22Rv1 (cell line): ENCODE results near the gene SAMD11.

ENCODE experiments used
- H3K27ac ChIP-seq: fragments of 450-650 bp; 2 replicates; pipeline ENCODE4 v1.5.1; 2017
- ZFX ChIP-seq: fragments of 450-650 bp; IDR thresholded peaks from 2 replicates; pipeline ENCODE4 v1.6.1; 2017; ENCODE audit warnings: antibody characterized with exemption, borderline replicate concordance
- TF ChIP-seq, protein P1 (sequence below): fragments of 450-650 bp; IDR thresholded peaks from 2 replicates; pipeline ENCODE4 v1.5.1; 2017; ENCODE audit warnings: mild to moderate bottlenecking

The SAMD11 gene

DNA sequence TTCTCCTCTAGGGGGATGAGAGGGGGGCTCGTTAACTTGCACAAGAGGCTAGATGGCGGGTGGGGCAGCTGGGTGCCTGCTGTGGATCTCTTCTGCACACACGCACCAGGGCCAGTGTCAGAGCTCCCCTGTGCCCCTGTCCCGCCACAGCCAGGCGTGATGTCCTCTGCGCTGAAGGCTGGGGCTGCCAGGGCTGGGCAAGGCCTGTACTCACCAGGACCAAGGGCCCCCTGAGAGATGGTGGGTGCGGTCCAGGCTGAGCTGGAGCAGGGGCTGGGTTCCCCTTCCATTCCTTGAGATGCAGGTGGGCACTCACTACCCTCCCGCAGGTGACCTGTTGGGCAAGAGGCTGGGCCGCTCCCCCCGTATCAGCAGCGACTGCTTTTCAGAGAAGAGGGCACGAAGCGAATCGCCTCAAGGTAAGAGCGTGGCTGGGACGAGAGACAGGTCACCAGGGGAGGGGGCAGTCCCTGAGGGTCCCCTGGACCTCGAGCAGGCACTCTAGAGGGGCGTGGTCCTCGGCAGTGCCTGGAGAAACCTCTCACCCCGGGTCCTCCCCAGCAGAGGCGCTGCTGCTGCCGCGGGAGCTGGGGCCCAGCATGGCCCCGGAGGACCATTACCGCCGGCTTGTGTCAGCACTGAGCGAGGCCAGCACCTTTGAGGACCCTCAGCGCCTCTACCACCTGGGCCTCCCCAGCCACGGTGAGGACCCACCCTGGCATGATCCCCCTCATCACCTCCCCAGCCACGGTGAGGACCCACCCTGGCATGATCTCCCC, 15.2 kb downstream of the SAMD11 start:
- peak overlapping the region; percentile 89 for H3K27ac ChIP-seq
- TF ChIP-seq, protein P1, sequence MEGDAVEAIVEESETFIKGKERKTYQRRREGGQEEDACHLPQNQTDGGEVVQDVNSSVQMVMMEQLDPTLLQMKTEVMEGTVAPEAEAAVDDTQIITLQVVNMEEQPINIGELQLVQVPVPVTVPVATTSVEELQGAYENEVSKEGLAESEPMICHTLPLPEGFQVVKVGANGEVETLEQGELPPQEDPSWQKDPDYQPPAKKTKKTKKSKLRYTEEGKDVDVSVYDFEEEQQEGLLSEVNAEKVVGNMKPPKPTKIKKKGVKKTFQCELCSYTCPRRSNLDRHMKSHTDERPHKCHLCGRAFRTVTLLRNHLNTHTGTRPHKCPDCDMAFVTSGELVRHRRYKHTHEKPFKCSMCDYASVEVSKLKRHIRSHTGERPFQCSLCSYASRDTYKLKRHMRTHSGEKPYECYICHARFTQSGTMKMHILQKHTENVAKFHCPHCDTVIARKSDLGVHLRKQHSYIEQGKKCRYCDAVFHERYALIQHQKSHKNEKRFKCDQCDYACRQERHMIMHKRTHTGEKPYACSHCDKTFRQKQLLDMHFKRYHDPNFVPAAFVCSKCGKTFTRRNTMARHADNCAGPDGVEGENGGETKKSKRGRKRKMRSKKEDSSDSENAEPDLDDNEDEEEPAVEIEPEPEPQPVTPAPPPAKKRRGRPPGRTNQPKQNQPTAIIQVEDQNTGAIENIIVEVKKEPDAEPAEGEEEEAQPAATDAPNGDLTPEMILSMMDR: no peak
- TF ChIP-seq ZFX: no peak

DNA sequence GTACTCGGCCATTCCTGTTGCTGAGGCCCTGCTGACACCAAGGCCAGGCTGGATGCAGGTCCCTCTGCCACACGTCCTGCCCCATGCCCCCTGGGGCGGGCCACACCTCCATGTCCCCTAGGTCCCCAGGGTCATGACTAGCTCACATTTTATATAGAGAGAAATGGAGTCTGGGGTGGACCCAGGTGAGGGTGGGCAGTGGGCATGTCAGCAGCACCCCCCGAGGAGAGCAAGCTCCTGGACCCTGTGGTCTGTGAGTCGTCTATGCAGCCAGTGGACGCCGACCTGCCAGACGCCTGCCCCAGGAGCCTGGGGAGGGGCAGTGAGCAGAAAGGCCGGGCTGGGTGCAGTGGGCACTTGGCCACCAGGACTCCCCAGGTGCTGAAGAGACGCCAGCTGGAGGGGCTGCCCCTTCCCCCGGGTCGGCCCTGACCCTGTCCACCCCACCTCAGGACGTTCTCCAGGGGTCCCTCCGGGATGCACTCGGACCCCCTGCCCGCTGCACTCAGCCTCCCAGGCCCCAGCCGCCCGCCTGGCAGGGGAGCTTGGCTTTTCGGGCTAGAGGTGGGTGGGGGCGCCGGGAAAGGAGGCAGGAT, 15.9 kb downstream of the SAMD11 start:
- H3K27ac ChIP-seq: peak overlapping the region; percentile 89
- TF ChIP-seq ZFX: no peak
- TF ChIP-seq, protein P1: no peak

DNA sequence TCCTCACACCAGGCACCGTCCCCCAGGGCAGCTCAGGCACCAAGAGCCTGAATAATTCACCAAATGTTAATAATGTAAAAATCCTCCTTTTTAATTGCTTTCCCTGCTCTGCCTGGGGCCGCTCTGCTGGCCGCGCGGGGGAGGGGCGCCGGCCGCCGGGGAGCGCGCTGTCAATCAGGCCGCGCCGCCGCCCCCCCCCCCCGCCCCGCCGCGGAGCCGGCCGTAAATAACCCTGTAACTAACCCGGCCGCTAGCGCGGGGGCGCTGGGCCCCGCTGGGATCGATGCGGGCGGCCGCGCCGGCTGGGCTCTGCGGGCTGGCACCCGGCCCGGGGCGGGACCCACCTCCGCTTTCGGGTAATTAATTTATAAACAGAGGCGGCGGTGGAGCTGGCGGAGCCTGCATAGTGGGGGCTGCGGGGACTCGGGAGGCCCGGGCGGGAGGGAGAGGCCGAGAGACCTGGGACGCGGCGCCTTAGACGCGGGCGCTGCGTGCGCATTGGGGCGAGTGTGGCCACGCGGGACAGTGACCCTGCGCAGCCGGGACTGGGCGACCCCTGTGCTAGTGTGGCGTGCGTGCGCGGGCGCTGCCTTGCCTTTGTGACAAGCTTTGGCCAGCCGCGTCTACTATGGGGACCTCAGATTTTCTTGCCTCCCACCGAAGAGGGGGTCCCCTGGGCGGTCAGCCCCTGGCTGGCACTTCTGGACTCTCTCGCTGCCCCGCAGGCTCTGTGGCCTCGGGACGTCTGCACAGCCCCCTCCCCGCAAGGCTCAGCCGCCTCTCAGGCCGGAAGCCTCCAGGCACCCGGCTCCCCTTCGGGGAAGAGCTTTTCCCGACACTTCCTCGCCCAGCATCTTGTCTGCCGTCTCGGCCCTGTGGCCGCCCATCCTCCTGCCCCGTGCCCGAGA, 16.6 kb downstream of the SAMD11 start:
- peak overlapping the region; percentile 89 for H3K27ac ChIP-seq
- TF ChIP-seq ZFX: no peak
- TF ChIP-seq, protein P1: peak; percentile 28; the same call in 1 of the 2 replicates

DNA sequence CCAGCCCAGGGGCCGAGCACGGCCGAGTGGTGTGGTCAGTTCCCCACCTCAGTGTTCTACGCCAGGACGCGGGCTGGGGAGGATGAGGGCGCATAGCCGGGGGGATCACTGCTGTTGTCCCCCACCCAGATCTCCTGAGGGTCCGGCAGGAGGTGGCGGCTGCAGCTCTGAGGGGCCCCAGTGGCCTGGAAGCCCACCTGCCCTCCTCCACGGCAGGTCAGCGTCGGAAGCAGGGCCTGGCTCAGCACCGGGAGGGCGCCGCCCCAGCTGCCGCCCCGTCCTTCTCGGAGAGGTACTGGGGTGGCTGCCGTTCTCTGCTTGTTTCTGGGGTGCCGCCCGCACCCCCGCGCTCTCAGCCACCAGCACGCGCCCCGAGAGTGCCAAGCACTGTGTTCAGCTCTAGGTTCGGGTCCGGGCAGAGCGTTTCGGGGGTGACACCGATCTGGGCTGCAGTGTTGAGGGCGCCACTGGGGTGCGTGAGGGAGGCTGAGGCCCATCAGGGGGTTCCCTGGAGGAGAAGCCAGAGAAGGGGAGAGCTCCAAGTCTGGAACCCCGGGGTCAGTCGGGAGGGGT, 17.4 kb downstream of the SAMD11 start:
- TF ChIP-seq ZFX: no peak
- TF ChIP-seq, protein P1: no peak
- peak overlapping the region; percentile 89 for H3K27ac ChIP-seq

DNA sequence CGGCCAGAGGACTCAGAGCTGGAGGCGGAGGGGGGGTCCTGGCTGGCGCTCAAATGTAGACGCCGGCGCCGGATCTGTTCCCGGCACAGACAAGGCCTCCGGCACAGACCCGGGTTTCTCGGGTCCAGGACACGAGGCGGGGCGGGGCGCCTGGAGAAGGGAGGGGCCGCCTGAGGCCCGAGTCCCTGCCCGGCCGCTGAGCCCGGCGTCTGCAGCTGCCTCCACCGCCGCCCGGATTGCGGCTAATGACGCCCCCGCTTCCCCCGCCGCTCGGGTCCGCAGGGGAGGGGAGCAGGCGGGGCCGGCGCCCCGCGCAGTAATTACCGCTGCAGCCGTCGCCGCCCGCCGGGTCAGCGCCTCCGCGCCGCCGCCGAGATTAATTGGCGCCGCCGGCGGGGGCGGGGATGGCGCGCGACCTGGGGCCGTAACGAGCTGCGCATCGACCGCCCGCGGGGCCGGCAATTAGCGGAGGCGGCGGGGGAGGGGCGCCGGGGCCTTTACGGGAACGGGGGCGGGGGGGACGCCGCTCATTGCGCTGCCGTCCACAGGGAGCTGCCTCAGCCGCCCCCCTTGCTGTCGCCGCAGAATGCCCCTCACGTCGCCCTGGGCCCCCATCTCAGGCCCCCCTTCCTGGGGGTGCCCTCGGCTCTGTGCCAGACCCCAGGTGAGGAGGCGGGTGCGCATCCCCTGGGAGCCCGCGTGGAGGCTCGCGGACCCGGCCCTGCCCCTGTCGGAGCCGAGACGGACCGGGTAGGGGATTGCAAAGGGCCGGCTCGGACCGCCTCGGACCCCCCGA, 18.1 kb downstream of the SAMD11 start:
- H3K27ac ChIP-seq: peak overlapping the region; percentile 89

DNA sequence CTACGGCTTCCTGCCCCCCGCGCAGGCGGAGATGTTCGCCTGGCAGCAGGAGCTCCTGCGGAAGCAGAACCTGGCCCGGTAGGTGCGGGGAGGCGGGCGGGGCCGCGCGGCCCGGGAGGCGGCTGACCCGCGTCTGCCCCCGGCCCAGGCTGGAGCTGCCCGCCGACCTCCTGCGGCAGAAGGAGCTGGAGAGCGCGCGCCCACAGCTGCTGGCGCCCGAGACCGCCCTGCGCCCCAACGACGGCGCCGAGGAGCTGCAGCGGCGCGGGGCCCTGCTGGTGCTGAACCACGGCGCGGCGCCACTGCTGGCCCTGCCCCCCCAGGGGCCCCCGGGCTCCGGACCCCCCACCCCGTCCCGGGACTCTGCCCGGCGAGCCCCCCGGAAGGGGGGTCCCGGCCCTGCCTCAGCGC, 18.7 kb downstream of the SAMD11 start:
- peak overlapping the region; percentile 89 for H3K27ac ChIP-seq
- TF ChIP-seq, protein P1: no peak
- no peak for TF ChIP-seq ZFX

More for the DNA sequence above, 18.1 kb downstream of the SAMD11 start:
- TF ChIP-seq ZFX: no peak
- TF ChIP-seq, protein P1: no peak
